ENCODE measurements around the gene GHDC.

- TF ChIP-seq EP300 (IDR thresholded peaks at IDR 0.05) (no peak), POLR2A (IDR thresholded peaks at IDR 0.05) (no peak)
Measured at GRCh38 chr17:42225646-42226045, 31.4 kb upstream of the GHDC start.
